AG04450 (cell line): ENCODE data around the gene GIT2. TPM values are rescaled to one million over a fixed set of nuclear protein-coding genes. Genes with fewer than 3 reads are reported as not detected.

Experiments used
- CTCF ChIA-PET: fragments of 300-600, 350-600 bp; formaldehyde crosslinking; extraction: SDS; loops from one replicate; lab custom pipeline; 2022; ENCODE audit warnings: antibody characterized with exemption, inconsistent platforms; lab: Charles Lee
- POLR2A ChIA-PET: fragments of 350-600 bp; formaldehyde crosslinking; extraction: SDS; loops from one replicate; lab custom pipeline; 2021; ENCODE audit warnings: antibody characterized with exemption, inconsistent platforms; lab: Yijun Ruan, JAX
- DNase-seq: peaks from one replicate; pipeline ENCODE4 v3.0.0-alpha.2; 2011; ENCODE audit warnings: low read depth, low spot score
- H3K27ac ChIP-seq: one replicate; pipeline ENCODE4 v1.5.1; 2012; ENCODE audit warnings: low read depth, low read length, control low read depth
- H3K27me3 ChIP-seq: one replicate; pipeline ENCODE4 v1.6.0; 2012; ENCODE audit warnings: low read length; ENCODE audit not compliant: control insufficient read depth, insufficient read depth
- H3K4me3 ChIP-seq: 2 replicates; pipeline ENCODE4 v1.5.1; 2011; ENCODE audit warnings: mild to moderate bottlenecking, low read depth, low read length, control low read depth
- H3K9me3 ChIP-seq: 2 replicates; pipeline ENCODE4 v1.5.1; 2012; ENCODE audit warnings: low read length; ENCODE audit not compliant: control insufficient read depth, insufficient read depth
- CTCF ChIP-seq: IDR thresholded peaks from 2 replicates; pipeline ENCODE4 v1.5.1; 2011; ENCODE audit warnings: low read depth, low read length, control low read depth, inconsistent platforms
- polyA plus RNA-seq: library from polyadenylated mRNA; depleted of rRNA; stranded (reverse); fragments of >200 nt; gene quantifications from 2 replicates; pipeline ENCODE4 v1.2.3, GENCODE V29; 2011

Gene GIT2
- polyA plus RNA-seq, 1 experiment = 57.9 TPM

- ChIA-PET CTCF (interaction anchor here (0.6 to 2.5 kb wide), 7 partner anchors 16 to 336 kb away, joined by 3 to 12 read pairs (median 5); no protein-coding TSS in a partner anchor), POLR2A (interaction anchor here (1.2 to 2.2 kb wide), 2 partner anchors 12 to 110 kb away, joined by 7 to 8 read pairs; partner anchors contain the start of gene TCHP)
- TF ChIP-seq CTCF = 0 out of 2 replicates have a peak, but pooled peaks have one; percentile 12
- peak overlapping the region; percentile 86 for H3K27ac ChIP-seq
- H3K4me3 ChIP-seq = no peak overlapping the region
- H3K9me3 ChIP-seq = no peaks in the 10 kb centered on the region
- H3K27me3 ChIP-seq = no peaks in the 10 kb centered on the region
- peak; percentile 72 for DNase-seq
Measured at GRCh38 chr12:109888179-109889020, 107.8 kb downstream of the GIT2 start.

- no peak for TF ChIP-seq CTCF
- Histone ChIP-seq H3K27ac (no peak overlapping the region), H3K9me3 (no peaks in the 10 kb centered on the region), H3K27me3 (no peaks in the 10 kb centered on the region), H3K4me3 (no peak overlapping the region)
- ChIA-PET POLR2A (no interaction called here), CTCF (interaction anchor here (0.7 kb wide), 1 partner anchor 32 kb away, joined by 3 read pairs; no protein-coding TSS in a partner anchor)
- no peak for DNase-seq
Measured at GRCh38 chr12:109885616-109886015, 110.6 kb downstream of the GIT2 start.

- TF ChIP-seq CTCF = no peak
- ChIA-PET CTCF (interaction anchor here (1.2 kb wide), 1 partner anchor 30 kb away, joined by 4 read pairs; no protein-coding TSS in a partner anchor), POLR2A (no interaction called here)
- Histone ChIP-seq H3K27me3 (no peaks in the 10 kb centered on the region), H3K27ac (no peak overlapping the region), H3K9me3 (peaks cover 3% of the 10 kb centered on the region; the same call in 1 of the 2 replicates), H3K4me3 (no peak overlapping the region)
- DNase-seq = no peak
Measured at GRCh38 chr12:109883461-109883860, 112.7 kb downstream of the GIT2 start.

- Histone ChIP-seq H3K27me3 (no peaks in the 10 kb centered on the region), H3K4me3 (no peak overlapping the region), H3K27ac (no peak overlapping the region), H3K9me3 (peaks cover 3% of the 10 kb centered on the region; the same call in 1 of the 2 replicates)
- TF ChIP-seq CTCF = no peak
- DNase-seq = no peak
- CTCF ChIA-PET = interaction anchor here (1.4 to 2.7 kb wide), 2 partner anchors 36 to 77 kb away, joined by 5 to 13 read pairs; no protein-coding TSS in a partner anchor
- POLR2A ChIA-PET = no interaction called here
Measured at GRCh38 chr12:109881752-109882151, 114.4 kb downstream of the GIT2 start.

- Histone ChIP-seq H3K27me3 (no peaks in the 10 kb centered on the region), H3K9me3 (peaks cover 3% of the 10 kb centered on the region; the same call in 1 of the 2 replicates), H3K27ac (no peak overlapping the region), H3K4me3 (peak overlapping the region; percentile 89)
- TF ChIP-seq CTCF = no peak
- ChIA-PET POLR2A (no interaction called here), CTCF (interaction anchor here (0.7 to 2.7 kb wide), 3 partner anchors 13 to 76 kb away, joined by 3 to 13 read pairs (median 5); no protein-coding TSS in a partner anchor)
- no peak for DNase-seq
Measured at GRCh38 chr12:109880938-109881337, 115.2 kb downstream of the GIT2 start.
